Measurements from ENCODE around the gene PDE6G.

- TF ChIP-seq ZNF175 (tag by site-specific recombination; IDR thresholded peaks at IDR 0.05) (no peak), ZNF792 (tag by site-specific recombination; IDR thresholded peaks at IDR 0.05) (no peak), CTCF (tag by site-specific recombination; IDR thresholded peaks at IDR 0.05) (peak; percentile 90), OSR2 (tag by site-specific recombination; IDR thresholded peaks at IDR 0.05) (no peak), YY1 (tag by site-specific recombination; IDR thresholded peaks at IDR 0.05) (no peak), ZNF518A (tag by site-specific recombination; conservative IDR thresholded peaks at IDR 0.05; ENCODE audit: low read depth) (no peak), ZNF19 (tag by site-specific recombination; IDR thresholded peaks at IDR 0.05; ENCODE audit: low read depth) (no peak), ZNF398 (tag by site-specific recombination; IDR thresholded peaks at IDR 0.05) (no peak), ZFHX2 (tag by site-specific recombination; conservative IDR thresholded peaks at IDR 0.05) (no peak), ZNF146 (tag by site-specific recombination; IDR thresholded peaks at IDR 0.05) (no peak), ZSCAN18 (tag by site-specific recombination; IDR thresholded peaks at IDR 0.05) (no peak)
Measured at GRCh38 chr17:81701288-81702071, 45.1 kb upstream of the PDE6G start.
